Activated effector memory CD4-positive, alpha-beta T cell treated with anti-CD3 and anti-CD28 coated beads, Interleukin-2, amount 50 U/mL, for 16 hours (primary cell): ENCODE results near the gene ARPC1B.
A peak's percentile ranks its signal among the peaks of the same experiment; 100 is the strongest.
"Not testable (repeated sequence)": the region's sequence is repeated elsewhere in the genome, so short reads cannot be mapped to it uniquely, and the experiment has no call there.

Source experiments
- DNase-seq: peaks from one replicate; pipeline ENCODE4 v3.0.0-alpha.2; 2020

The ARPC1B gene

GRCh38 chr7:99368750-99369389, 5.7 kb upstream of the ARPC1B start:
- no peak for DNase-seq

GRCh38 chr7:99369767-99370391, 4.7 kb upstream of the ARPC1B start:
- DNase-seq, result no peak

- DNase-seq, result no peak
Observed at GRCh38 chr7:99371376-99371920, 3.1 kb upstream of the ARPC1B start.

- no peak for DNase-seq
Observed at GRCh38 chr7:99372275-99373090, 2.0 kb upstream of the ARPC1B start.

- no peak for DNase-seq
Observed at GRCh38 chr7:99373091-99374066, 1.2 kb upstream of the ARPC1B start.

- peak; percentile 89 for DNase-seq
Observed at GRCh38 chr7:99375070-99375807, 709 bp downstream of the ARPC1B start.

- DNase-seq, result peak; percentile 84
Observed at GRCh38 chr7:99379043-99379577, 4.6 kb downstream of the ARPC1B start.

GRCh38 chr7:99379693-99380031, 5.1 kb downstream of the ARPC1B start:
- not testable (repeated sequence) for DNase-seq

- peak; percentile 76 for DNase-seq
Observed at GRCh38 chr7:99380032-99380822, 5.7 kb downstream of the ARPC1B start.

- DNase-seq, result peak; percentile 96
Observed at GRCh38 chr7:99380823-99381663, 6.5 kb downstream of the ARPC1B start.

- no peak for DNase-seq
Observed at GRCh38 chr7:99381664-99382075, 7.1 kb downstream of the ARPC1B start.

- DNase-seq, result no peak
Observed at GRCh38 chr7:99383203-99383602, 8.7 kb downstream of the ARPC1B start.

- no peak for DNase-seq
Observed at GRCh38 chr7:99383791-99384370, 9.4 kb downstream of the ARPC1B start.

- no peak for DNase-seq
Observed at GRCh38 chr7:99384523-99384922, 10.0 kb downstream of the ARPC1B start.

GRCh38 chr7:99385564-99385963, 11.0 kb downstream of the ARPC1B start:
- no peak for DNase-seq

- DNase-seq, result no peak
Observed at GRCh38 chr7:99386584-99387238, 12.2 kb downstream of the ARPC1B start.

- DNase-seq, result not testable (repeated sequence)
Observed at GRCh38 chr7:99387239-99387635, 12.7 kb downstream of the ARPC1B start.

GRCh38 chr7:99387912-99388311, 13.4 kb downstream of the ARPC1B start:
- DNase-seq, result no peak

- no peak for DNase-seq
Observed at GRCh38 chr7:99389772-99390171, 15.2 kb downstream of the ARPC1B start.
